A549 (cell line): Measurements from ENCODE around the gene CECR2. TPM values are rescaled to one million over a fixed set of nuclear protein-coding genes. Genes with fewer than 3 reads are reported as not detected.
A peak's percentile ranks its signal among the peaks of the same experiment; 100 is the strongest.

ENCODE experiments used
- ATAC-seq, 2 experiments: fragments of 200-7000 bp in 1 of 2; fragments of >200 bp in 1 of 2; cut with Nextera tagmentation in 1 of 2; cut with Tn5 transposase in 1 of 2; 3 replicates each; pipeline versions ENCODE4 v1.8.0 to v1.9.1; 2018 to 2020; ENCODE audit warnings: mild to moderate bottlenecking in 1 of 2, moderate library complexity in 1 of 2
- CTCF ChIA-PET: fragments of 300-600 bp; sonication (Branson Sonifier 250); formaldehyde crosslinking; extraction: SDS; loops from one replicate; lab custom pipeline; 2021; ENCODE audit warnings: antibody characterized with exemption, inconsistent platforms; lab: Yijun Ruan, JAX
- POLR2A ChIA-PET: fragments of 350-600 bp; formaldehyde crosslinking; extraction: SDS; loops from one replicate; lab custom pipeline; 2021; ENCODE audit warnings: antibody characterized with exemption, inconsistent platforms; lab: Yijun Ruan, JAX
- DNase-seq, 2 experiments: peaks; one replicate each; pipeline versions ENCODE4 v3.0.0 to v3.0.0-alpha.2; 2011 to 2016; ENCODE audit warnings: low read depth in 1 of 2, low spot score in 1 of 2
- FAIRE-seq: peaks from 2 replicates; lab custom pipeline; 2011; peaks lifted over from hg19 to GRCh38; lab: Jason Lieb, UNC
- H3K27ac ChIP-seq, 2 experiments: fragments of >200 bp; sonication (Bioruptor Twin); formaldehyde crosslinking; 3 replicates each; pipeline ENCODE4 v1.5.1; 2016 to 2017
- H3K4me1 ChIP-seq: fragments of >200 bp; sonication (Bioruptor Twin); formaldehyde crosslinking; 3 replicates; pipeline ENCODE4 v1.6.1; 2016
- H3K4me2 ChIP-seq: fragments of >200 bp; sonication (Bioruptor Twin); formaldehyde crosslinking; 3 replicates; pipeline ENCODE4 v1.6.1; 2016
- H3K4me3 ChIP-seq: fragments of >200 bp; sonication (Bioruptor Twin); formaldehyde crosslinking; 3 replicates; pipeline ENCODE4 v1.5.1; 2016
- H3K9me3 ChIP-seq: fragments of >200 bp; sonication (Bioruptor Twin); formaldehyde crosslinking; 3 replicates; pipeline ENCODE4 v1.6.1; 2016
- ATOH8 ChIP-seq: fragments of 250-450 bp; sonication (Bioruptor Pico); IDR thresholded peaks from 2 replicates; pipeline ENCODE4 v1.5.0; 2020; ENCODE audit warnings: low read depth, mild to moderate bottlenecking, moderate library complexity
- CEBPB ChIP-seq, 2 experiments: fragments of >200 bp in 1 of 2; sonication (Bioruptor Twin) in 1 of 2; formaldehyde crosslinking in 1 of 2; IDR thresholded peaks; 2 replicates each; pipeline ENCODE4 v1.6.1; 2012 to 2016
- CHD4 ChIP-seq: fragments of 200-600 bp; sonication (generic); IDR thresholded peaks from 2 replicates; pipeline ENCODE4 v1.6.1; 2016; ENCODE audit warnings: antibody characterized with exemption, mild to moderate bottlenecking, borderline replicate concordance
- E2F6 ChIP-seq: IDR thresholded peaks from 2 replicates; pipeline ENCODE4 v1.6.1; 2012; ENCODE audit warnings: low read depth, borderline replicate concordance
- EHMT2 ChIP-seq: fragments of 200-600 bp; sonication (generic); IDR thresholded peaks from 2 replicates; pipeline ENCODE4 v1.6.1; 2016; ENCODE audit warnings: antibody characterized with exemption, low read depth, mild to moderate bottlenecking, moderate library complexity
- HEYL ChIP-seq: fragments of 250-450 bp; sonication (Bioruptor Pico); IDR thresholded peaks from 2 replicates; pipeline ENCODE4 v1.8.0; 2021; ENCODE audit warnings: mild to moderate bottlenecking, moderate library complexity
- HOXB13 ChIP-seq: fragments of 250-450 bp; sonication (Bioruptor Pico); IDR thresholded peaks from 2 replicates; pipeline ENCODE4 v1.5.0; 2020; ENCODE audit warnings: low read depth, mild to moderate bottlenecking, moderate library complexity
- HOXB5 ChIP-seq: fragments of 250-450 bp; sonication (Bioruptor Pico); IDR thresholded peaks from 2 replicates; pipeline ENCODE4 v1.5.0; 2020; ENCODE audit warnings: mild to moderate bottlenecking, moderate library complexity
- NPAS2 ChIP-seq: fragments of 250-450 bp; sonication (Bioruptor Pico); IDR thresholded peaks from 2 replicates; pipeline ENCODE4 v1.8.0; 2022; ENCODE audit warnings: mild to moderate bottlenecking, moderate library complexity, borderline replicate concordance
- NR3C1 ChIP-seq: fragments of >200 bp; sonication (Bioruptor Twin); formaldehyde crosslinking; IDR thresholded peaks from 3 replicates; pipeline ENCODE4 v1.6.1; 2017
- RAD21 ChIP-seq, 2 experiments: fragments of >200 bp in 1 of 2; sonication (Bioruptor Twin) in 1 of 2; formaldehyde crosslinking in 1 of 2; IDR thresholded peaks in 1 of 2; conservative IDR thresholded peaks in 1 of 2; 2 replicates in 1 of 2; 3 replicates in 1 of 2; pipeline ENCODE4 v1.6.1; 2012 to 2018; ENCODE audit warnings: inconsistent platforms in 1 of 2
- RARB ChIP-seq: fragments of 250-450 bp; sonication (Bioruptor Pico); IDR thresholded peaks from 2 replicates; pipeline ENCODE4 v1.8.0; 2021; ENCODE audit warnings: mild to moderate bottlenecking, moderate library complexity
- RNF2 ChIP-seq: fragments of 200-600 bp; sonication (generic); IDR thresholded peaks from 2 replicates; pipeline ENCODE4 v1.6.1; 2016; ENCODE audit warnings: low read depth, mild to moderate bottlenecking, antibody characterized with exemption, moderate library complexity, borderline replicate concordance
- SMC3 ChIP-seq: fragments of >200 bp; sonication (Bioruptor Twin); formaldehyde crosslinking; IDR thresholded peaks from 3 replicates; pipeline ENCODE4 v1.6.1; 2018; ENCODE audit warnings: inconsistent platforms
- TFCP2L1 ChIP-seq: fragments of 250-450 bp; sonication (Bioruptor Pico); IDR thresholded peaks from 2 replicates; pipeline ENCODE4 v1.5.0; 2021; ENCODE audit warnings: mild to moderate bottlenecking
- USF2 ChIP-seq: fragments of 450-650 bp; IDR thresholded peaks from 2 replicates; pipeline ENCODE4 v1.6.1; 2014; ENCODE audit warnings: antibody characterized with exemption
- ZNF302 ChIP-seq: fragments of 250-450 bp; sonication (Bioruptor Pico); IDR thresholded peaks from 2 replicates; pipeline ENCODE4 v1.9.0; 2021; ENCODE audit warnings: inconsistent platforms, mild to moderate bottlenecking, moderate library complexity
- WGBS: methylation state at CpG from one replicate; pipeline ENCODE4 v1.1.6; 2017; ENCODE audit errors: missing lambda C conversion rate; 5-methylcytosine and 5-hydroxymethylcytosine counted together
- polyA plus RNA-seq, 4 experiments: library from polyadenylated mRNA; depleted of rRNA in 3 of 4; stranded (reverse); fragments of >200 nt; fragmentation: RNase III in 1 of 4; extraction: RNeasy Plus Mini Kit Qiagen cat#74134 plus additional on column Dnase treatment in 1 of 4; gene quantifications; 2 replicates in 3 of 4; 3 replicates in 1 of 4; pipeline ENCODE4 v1.2.3, GENCODE V29; 2011 to 2017
- TF ChIP-seq, protein P1 (sequence below): fragments of >200 bp; sonication (Bioruptor Twin); formaldehyde crosslinking; IDR thresholded peaks from 3 replicates; pipeline ENCODE4 v1.5.1; 2016
- TF ChIP-seq, protein P2 (sequence below): fragments of 150-350 bp; IDR thresholded peaks from 2 replicates; pipeline ENCODE4 v1.6.1; 2014; ENCODE audit warnings: low read depth, mild to moderate bottlenecking, low read length

Gene CECR2
- polyA plus RNA-seq, 2 of the 4 experiments (the other 2 are of a cell fraction), result 0.01 to 0.06 TPM

DNA sequence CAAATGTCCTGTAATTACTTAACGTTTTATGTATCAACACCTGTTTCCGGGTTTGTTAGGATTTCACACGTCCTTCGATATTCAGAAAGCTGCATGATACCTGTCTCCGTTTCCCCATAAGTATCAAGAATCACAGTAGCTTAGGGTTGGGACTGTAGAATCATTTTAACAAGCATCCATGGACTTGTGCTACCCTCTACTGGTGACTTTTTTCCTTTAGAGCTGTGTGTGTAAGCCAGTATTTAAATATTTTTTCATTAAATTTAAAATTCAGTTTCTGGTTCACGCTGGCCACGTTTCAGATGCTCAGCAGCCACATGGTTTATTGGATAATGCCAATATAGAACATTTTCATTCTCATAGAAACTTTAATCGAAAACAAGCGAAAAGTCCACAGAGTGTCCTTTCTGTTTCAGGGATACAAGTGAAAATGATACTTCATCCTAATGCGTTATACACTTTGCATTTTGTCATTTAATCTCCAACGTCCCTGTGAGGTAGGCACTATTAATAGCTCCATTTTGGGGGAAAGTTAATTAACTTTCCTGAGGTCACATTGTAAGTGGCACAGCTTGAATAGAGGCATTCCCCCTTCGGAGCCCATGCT is 132.5 kb downstream of the CECR2 start:
- Histone ChIP-seq H3K4me2 (peak overlapping the region; percentile 43), H3K9me3 (no peaks in the 10 kb centered on the region), H3K4me1 (no peaks in the 10 kb centered on the region), H3K4me3 (no peak overlapping the region), H3K27ac (no peak overlapping the region)
- ChIA-PET POLR2A (interaction anchor here (0.6 to 3.1 kb wide), 2 partner anchors 330 to 344 kb away, joined by 3 to 51 read pairs; no protein-coding TSS in a partner anchor), CTCF (interaction anchor here (0.6 to 4.6 kb wide), 48 partner anchors 9 to 587 kb away, joined by 3 to 52 read pairs (median 4); no protein-coding TSS in a partner anchor)
- no peak for FAIRE-seq
- WGBS, result 10% methylated on average over 12 of the region's 12 CpGs
- peak; percentile 93 to 94 for ATAC-seq
- TF ChIP-seq HOXB13 (CRISPR knock-in tag) (no peak), CEBPB (IDR thresholded peaks at IDR 0.05) (no peak), RAD21 (conservative IDR thresholded peaks at IDR 0.05 in 1 of 2, IDR thresholded peaks at IDR 0.05 in 1 of 2) (peak; percentile 78 to 82), RNF2 (no peak), E2F6 (no peak), NR3C1 (no peak), RARB (CRISPR knock-in tag) (no peak), TFCP2L1 (no peak), SMC3 (peak; percentile 57; the same call in 2 of the 3 replicates)
- TF ChIP-seq, protein P1, sequence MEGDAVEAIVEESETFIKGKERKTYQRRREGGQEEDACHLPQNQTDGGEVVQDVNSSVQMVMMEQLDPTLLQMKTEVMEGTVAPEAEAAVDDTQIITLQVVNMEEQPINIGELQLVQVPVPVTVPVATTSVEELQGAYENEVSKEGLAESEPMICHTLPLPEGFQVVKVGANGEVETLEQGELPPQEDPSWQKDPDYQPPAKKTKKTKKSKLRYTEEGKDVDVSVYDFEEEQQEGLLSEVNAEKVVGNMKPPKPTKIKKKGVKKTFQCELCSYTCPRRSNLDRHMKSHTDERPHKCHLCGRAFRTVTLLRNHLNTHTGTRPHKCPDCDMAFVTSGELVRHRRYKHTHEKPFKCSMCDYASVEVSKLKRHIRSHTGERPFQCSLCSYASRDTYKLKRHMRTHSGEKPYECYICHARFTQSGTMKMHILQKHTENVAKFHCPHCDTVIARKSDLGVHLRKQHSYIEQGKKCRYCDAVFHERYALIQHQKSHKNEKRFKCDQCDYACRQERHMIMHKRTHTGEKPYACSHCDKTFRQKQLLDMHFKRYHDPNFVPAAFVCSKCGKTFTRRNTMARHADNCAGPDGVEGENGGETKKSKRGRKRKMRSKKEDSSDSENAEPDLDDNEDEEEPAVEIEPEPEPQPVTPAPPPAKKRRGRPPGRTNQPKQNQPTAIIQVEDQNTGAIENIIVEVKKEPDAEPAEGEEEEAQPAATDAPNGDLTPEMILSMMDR, result peak; percentile 69
- peak; percentile 33 to 67 for DNase-seq

DNA sequence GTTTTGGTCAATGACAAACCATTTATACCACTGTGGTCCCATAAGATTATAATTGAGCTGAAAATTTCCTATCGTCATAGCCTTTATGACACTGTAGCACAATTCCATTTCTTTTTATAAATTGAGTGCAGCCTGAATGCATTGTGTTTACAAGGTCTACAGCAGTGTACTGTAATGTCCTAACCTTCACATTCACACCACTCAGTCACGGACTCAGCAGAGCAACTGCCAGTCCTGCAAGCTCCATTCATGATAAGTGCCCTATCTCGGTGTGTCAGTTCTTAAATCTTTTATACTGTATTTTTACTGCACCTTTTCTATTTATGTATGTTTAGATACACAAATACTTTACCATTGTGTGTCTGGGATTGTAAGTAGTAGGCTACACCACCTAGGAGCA is 138.8 kb downstream of the CECR2 start:
- POLR2A ChIA-PET, result no interaction called here
- no peak for ATAC-seq

More for the DNA sequence above, 138.8 kb downstream of the CECR2 start:
- Histone ChIP-seq H3K4me1 (no peaks in the 10 kb centered on the region), H3K4me3 (no peak overlapping the region), H3K9me3 (no peaks in the 10 kb centered on the region), H3K27ac (no peak overlapping the region), H3K4me2 (no peak overlapping the region)
- TF ChIP-seq ZNF302 (CRISPR knock-in tag) (no peak), TFCP2L1 (no peak), HEYL (CRISPR knock-in tag) (no peak), ATOH8 (no peak), NPAS2 (CRISPR knock-in tag) (no peak), CHD4 (no peak), EHMT2 (no peak), HOXB5 (CRISPR knock-in tag) (no peak), USF2 (no peak)
- TF ChIP-seq, protein P2, sequence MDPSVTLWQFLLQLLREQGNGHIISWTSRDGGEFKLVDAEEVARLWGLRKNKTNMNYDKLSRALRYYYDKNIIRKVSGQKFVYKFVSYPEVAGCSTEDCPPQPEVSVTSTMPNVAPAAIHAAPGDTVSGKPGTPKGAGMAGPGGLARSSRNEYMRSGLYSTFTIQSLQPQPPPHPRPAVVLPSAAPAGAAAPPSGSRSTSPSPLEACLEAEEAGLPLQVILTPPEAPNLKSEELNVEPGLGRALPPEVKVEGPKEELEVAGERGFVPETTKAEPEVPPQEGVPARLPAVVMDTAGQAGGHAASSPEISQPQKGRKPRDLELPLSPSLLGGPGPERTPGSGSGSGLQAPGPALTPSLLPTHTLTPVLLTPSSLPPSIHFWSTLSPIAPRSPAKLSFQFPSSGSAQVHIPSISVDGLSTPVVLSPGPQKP, result no peak
- WGBS, result 46% methylated on average over 3 of the region's 3 CpGs
- DNase-seq (no peak), FAIRE-seq (no peak)
- CTCF ChIA-PET, result interaction anchor here (1.1 kb wide), 1 partner anchor 336 kb away, joined by 6 read pairs; no protein-coding TSS in a partner anchor
